HL-60 (cell line): ENCODE measurements around the gene DNASE1L2.

Experiments used
- DNase-seq, 2 experiments: peaks; one replicate each; pipeline ENCODE4 v3.0.0-alpha.2; 2010 to 2020; ENCODE audit warnings: low read depth in 1 of 2, low spot score in 1 of 2
- H3K27ac ChIP-seq: fragments of 250-450 bp; sonication (Bioruptor Pico); replicated peaks from 2 replicates; pipeline ENCODE4 v1.5.1; 2020; ENCODE audit warnings: mild to moderate bottlenecking, moderate library complexity
- H3K27me3 ChIP-seq: fragments of 250-450 bp; sonication (Bioruptor Pico); 2 replicates; pipeline ENCODE4 v1.5.1; 2021; ENCODE audit warnings: mild to moderate bottlenecking, moderate library complexity; ENCODE audit not compliant: insufficient read depth, poor library complexity, severe bottlenecking
- H3K4me3 ChIP-seq: replicated peaks from 2 replicates; pipeline ENCODE4 v1.5.1; 2011; ENCODE audit warnings: mild to moderate bottlenecking, control low read depth, low read length; ENCODE audit not compliant: insufficient read depth
- CTCF ChIP-seq: IDR thresholded peaks from one replicate; pipeline ENCODE4 v1.5.1; 2011; ENCODE audit warnings: low read length, control low read depth, inconsistent platforms; ENCODE audit not compliant: insufficient read depth
- GABPA ChIP-seq: IDR thresholded peaks from 2 replicates; pipeline ENCODE4 v1.6.1; 2012; ENCODE audit warnings: low read depth
- POLR2AphosphoS5 ChIP-seq: IDR thresholded peaks from 2 replicates; pipeline ENCODE4 v1.6.1; 2012; ENCODE audit warnings: low read depth
- REST ChIP-seq: IDR thresholded peaks from 2 replicates; pipeline ENCODE4 v1.6.1; 2012; ENCODE audit warnings: low read depth; ENCODE audit not compliant: insufficient replicate concordance
- SPI1 ChIP-seq: IDR thresholded peaks from 2 replicates; pipeline ENCODE4 v1.6.1; 2012; ENCODE audit warnings: low read depth, mild to moderate bottlenecking, borderline replicate concordance

DNASE1L2 gene

GRCh38 chr16:2229632-2230250 lies 6.5 kb upstream of the DNASE1L2 start:
- TF ChIP-seq REST (no peak), CTCF (no peak), POLR2AphosphoS5 (no peak), GABPA (no peak), SPI1 (no peak)
- H3K27me3 ChIP-seq = no peaks in the 10 kb centered on the region
- DNase-seq = no peak
- H3K27ac ChIP-seq = no peak overlapping the region
- H3K4me3 ChIP-seq = no peak overlapping the region

- TF ChIP-seq POLR2AphosphoS5 (no peak), REST (no peak), CTCF (no peak), SPI1 (no peak), GABPA (no peak)
- H3K27me3 ChIP-seq = no peaks in the 10 kb centered on the region
- no peak overlapping the region for H3K27ac ChIP-seq
- no peak for DNase-seq
- no peak overlapping the region for H3K4me3 ChIP-seq
Observed at GRCh38 chr16:2230376-2230775, 5.9 kb upstream of the DNASE1L2 start.

GRCh38 chr16:2231016-2231931 lies 5.0 kb upstream of the DNASE1L2 start:
- Histone ChIP-seq H3K4me3 (no peak overlapping the region), H3K27ac (no peak overlapping the region), H3K27me3 (no peaks in the 10 kb centered on the region)
- DNase-seq = no peak
- TF ChIP-seq POLR2AphosphoS5 (no peak), GABPA (no peak), SPI1 (no peak), CTCF (no peak), REST (no peak)
